Measurements from ENCODE around the gene SORCS2.

GRCh38 chr4:7190278-7190594, 2.1 kb upstream of the SORCS2 start:
- TF ChIP-seq TCF12 (IDR thresholded peaks at IDR 0.05; ENCODE audit: low read depth) (no peak), YY1 (IDR thresholded peaks at IDR 0.05; ENCODE audit: low read depth) (no peak)
- TF ChIP-seq, protein P1, sequence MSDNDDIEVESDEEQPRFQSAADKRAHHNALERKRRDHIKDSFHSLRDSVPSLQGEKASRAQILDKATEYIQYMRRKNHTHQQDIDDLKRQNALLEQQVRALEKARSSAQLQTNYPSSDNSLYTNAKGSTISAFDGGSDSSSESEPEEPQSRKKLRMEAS (IDR thresholded peaks at IDR 0.05): no peak
- TF ChIP-seq, protein P2, sequence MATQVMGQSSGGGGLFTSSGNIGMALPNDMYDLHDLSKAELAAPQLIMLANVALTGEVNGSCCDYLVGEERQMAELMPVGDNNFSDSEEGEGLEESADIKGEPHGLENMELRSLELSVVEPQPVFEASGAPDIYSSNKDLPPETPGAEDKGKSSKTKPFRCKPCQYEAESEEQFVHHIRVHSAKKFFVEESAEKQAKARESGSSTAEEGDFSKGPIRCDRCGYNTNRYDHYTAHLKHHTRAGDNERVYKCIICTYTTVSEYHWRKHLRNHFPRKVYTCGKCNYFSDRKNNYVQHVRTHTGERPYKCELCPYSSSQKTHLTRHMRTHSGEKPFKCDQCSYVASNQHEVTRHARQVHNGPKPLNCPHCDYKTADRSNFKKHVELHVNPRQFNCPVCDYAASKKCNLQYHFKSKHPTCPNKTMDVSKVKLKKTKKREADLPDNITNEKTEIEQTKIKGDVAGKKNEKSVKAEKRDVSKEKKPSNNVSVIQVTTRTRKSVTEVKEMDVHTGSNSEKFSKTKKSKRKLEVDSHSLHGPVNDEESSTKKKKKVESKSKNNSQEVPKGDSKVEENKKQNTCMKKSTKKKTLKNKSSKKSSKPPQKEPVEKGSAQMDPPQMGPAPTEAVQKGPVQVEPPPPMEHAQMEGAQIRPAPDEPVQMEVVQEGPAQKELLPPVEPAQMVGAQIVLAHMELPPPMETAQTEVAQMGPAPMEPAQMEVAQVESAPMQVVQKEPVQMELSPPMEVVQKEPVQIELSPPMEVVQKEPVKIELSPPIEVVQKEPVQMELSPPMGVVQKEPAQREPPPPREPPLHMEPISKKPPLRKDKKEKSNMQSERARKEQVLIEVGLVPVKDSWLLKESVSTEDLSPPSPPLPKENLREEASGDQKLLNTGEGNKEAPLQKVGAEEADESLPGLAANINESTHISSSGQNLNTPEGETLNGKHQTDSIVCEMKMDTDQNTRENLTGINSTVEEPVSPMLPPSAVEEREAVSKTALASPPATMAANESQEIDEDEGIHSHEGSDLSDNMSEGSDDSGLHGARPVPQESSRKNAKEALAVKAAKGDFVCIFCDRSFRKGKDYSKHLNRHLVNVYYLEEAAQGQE (IDR thresholded peaks at IDR 0.05; ENCODE audit: low read depth): no peak

Measured in Ishikawa (cell line).